GM12878 (cell line): ENCODE data around the gene SWSAP1. TPM values are rescaled to one million over a fixed set of nuclear protein-coding genes. Genes with fewer than 3 reads are reported as not detected.
A peak's percentile ranks its signal among the peaks of the same experiment; 100 is the strongest.

Experiments
- BHLHE40 ChIP-seq, 2 experiments: fragments of 450-650 bp in 1 of 2; IDR thresholded peaks; 2 replicates each; pipeline ENCODE4 v1.6.1; 2011 to 2017; ENCODE audit warnings: low read depth in 2 of 2, borderline replicate concordance in 1 of 2, improper control_type of control experiment in 1 of 2, low read length in 1 of 2, mild to moderate bottlenecking in 1 of 2
- CREB1 ChIP-seq: IDR thresholded peaks from 2 replicates; pipeline ENCODE4 v1.6.1; 2012; ENCODE audit warnings: low read depth, mild to moderate bottlenecking, inconsistent platforms
- HDAC6 ChIP-seq: fragments of 200-600 bp; sonication (generic); IDR thresholded peaks from one replicate; pipeline ENCODE4 v1.8.0; 2017; ENCODE audit warnings: antibody characterized with exemption; ENCODE audit not compliant: unreplicated experiment
- MLLT1 ChIP-seq: fragments of 450-650 bp; IDR thresholded peaks from 2 replicates; pipeline ENCODE4 v1.6.1; 2016; ENCODE audit warnings: mild to moderate bottlenecking
- MYC ChIP-seq: IDR thresholded peaks from 2 replicates; pipeline ENCODE4 v1.6.1; 2011; ENCODE audit warnings: mild to moderate bottlenecking, low read length, moderate library complexity, inconsistent platforms; ENCODE audit not compliant: insufficient read depth, insufficient replicate concordance, insufficient read length, severe bottlenecking
- NFYB ChIP-seq: IDR thresholded peaks from 2 replicates; pipeline ENCODE4 v1.6.1; 2011; ENCODE audit warnings: low read depth, mild to moderate bottlenecking, low read length, improper control_type of control experiment, moderate library complexity; ENCODE audit not compliant: insufficient read depth
- NR2C2 ChIP-seq: IDR thresholded peaks from 2 replicates; pipeline ENCODE4 v1.6.1; 2011; ENCODE audit warnings: borderline replicate concordance, low read depth; ENCODE audit not compliant: control insufficient read depth, insufficient read length
- PKNOX1 ChIP-seq: fragments of 450-650 bp; IDR thresholded peaks from 2 replicates; pipeline ENCODE4 v1.6.1; 2016; ENCODE audit warnings: mild to moderate bottlenecking
- POLR2A ChIP-seq: IDR thresholded peaks from 2 replicates; pipeline ENCODE4 v1.6.1; 2011; ENCODE audit warnings: low read depth, mild to moderate bottlenecking, low read length
- POLR2AphosphoS2 ChIP-seq: IDR thresholded peaks from 2 replicates; pipeline ENCODE4 v1.6.1; 2011; ENCODE audit warnings: low read depth, mild to moderate bottlenecking, low read length, improper control_type of control experiment, moderate library complexity
- RB1 ChIP-seq: fragments of 450-650 bp; formaldehyde crosslinking; IDR thresholded peaks from 2 replicates; pipeline ENCODE4 v1.6.1; 2017; ENCODE audit warnings: mild to moderate bottlenecking, borderline replicate concordance
- REST ChIP-seq: IDR thresholded peaks from 2 replicates; pipeline ENCODE4 v1.6.1; 2012; ENCODE audit warnings: mild to moderate bottlenecking, low read depth, low read length
- WRNIP1 ChIP-seq: IDR thresholded peaks from 2 replicates; pipeline ENCODE4 v1.6.1; 2011; ENCODE audit warnings: low read depth, low read length, improper control_type of control experiment, borderline replicate concordance
- ZNF687 ChIP-seq: fragments of 450-650 bp; IDR thresholded peaks from 2 replicates; pipeline ENCODE4 v1.6.1; 2017; ENCODE audit warnings: mild to moderate bottlenecking, moderate library complexity
- polyA plus RNA-seq, 11 experiments: library from polyadenylated mRNA; depleted of rRNA in 4 of 11; unstranded in 6 of 11; stranded (reverse) in 5 of 11; fragments of >200 nt; fragmentation: Nextera tagmentation in 4 of 11; fragmentation: Illumina TruSeq in 1 of 11; extraction: Ambion mirVana in 4 of 11; extraction: Trizol in 1 of 11; gene quantifications; 1 replicate in 1 of 11; 2 replicates in 10 of 11; pipeline versions ENCODE4 v1.2.1 to v1.2.3, GENCODE V29; 2011 to 2016; ENCODE audit warnings: inconsistent platforms in 2 of 11, missing spikeins in 2 of 11, low read depth in 1 of 11
- total RNA-seq, 4 experiments: library from RNA; depleted of rRNA in 3 of 4; stranded (reverse); fragments of >200 nt in 3 of 4; fragmentation: Illumina TruSeq in 1 of 4; extraction: Trizol in 1 of 4; gene quantifications; 2 replicates each; pipeline versions ENCODE4 v1.2.1 to v1.2.3, GENCODE V29; 2013 to 2021

The SWSAP1 gene
- total and polyA plus RNA-seq, 10 of the 15 experiments (the other 5 are each of a cell fraction or from before 2014, with no cell fraction given), result 0.18 to 6.5 (median 2.4) TPM

- TF ChIP-seq PKNOX1, result peak; percentile 99
- peak; percentile 30 to 64; a peak in 1 of 4 replicates for TF ChIP-seq BHLHE40 (IDR thresholded peaks at IDR 0.05; ENCODE audit: borderline replicate concordance in 1 of 2, low read depth in 2 of 2, low read length in 1 of 2)
- no peak for TF ChIP-seq NR2C2
- peak; percentile 11; the same call in 1 of the 2 replicates for TF ChIP-seq ZNF687
- peak; percentile 80 for TF ChIP-seq POLR2AphosphoS2
- no peak for TF ChIP-seq REST
- no peak for TF ChIP-seq MLLT1
- no peak for TF ChIP-seq HDAC6
- peak; percentile 90 for TF ChIP-seq NFYB
- TF ChIP-seq WRNIP1, result no peak
- peak; percentile 71; the same call in 1 of the 2 replicates for TF ChIP-seq RB1
- peak; percentile 90 for TF ChIP-seq CREB1
- TF ChIP-seq MYC, result peak; percentile 67
- TF ChIP-seq POLR2A, result peak; percentile 95
Measured at GRCh38 chr19:11374433-11375142, at the start of gene SWSAP1 (continued).
